ENCODE results near the gene LRP6.

GRCh38 chr12:12072064-12072760 is 194.6 kb downstream of the LRP6 start:
- TF ChIP-seq CTCF (IDR thresholded peaks at IDR 0.05; ENCODE audit: low read depth, low read length, poor library complexity, severe bottlenecking) (no peak), EZH2phosphoT487 (IDR thresholded peaks at IDR 0.05; ENCODE audit: borderline replicate concordance, low read length) (no peak)
